Panc1 (cell line): ENCODE results near the gene CD151. TPM values are rescaled to one million over a fixed set of nuclear protein-coding genes. Genes with fewer than 3 reads are reported as not detected.

Experiments used
- ATAC-seq: fragments of 200-7000 bp; cut with Tn5 transposase; 2 replicates; pipeline ENCODE4 v1.9.1; 2020; ENCODE audit warnings: mild to moderate bottlenecking, moderate library complexity
- BruUV-seq: library from RNA; stranded (reverse); fragments of 400-500 nt; replicated peaks from 2 replicates; lab custom pipeline; 2021; lab: Mats Ljungman, UMichigan
- CTCF ChIA-PET: fragments of 300-600 bp; sonication (Branson Sonifier 250); formaldehyde crosslinking; loops from one replicate; lab custom pipeline; 2022; ENCODE audit warnings: antibody characterized with exemption; lab: Charles Lee
- POLR2A ChIA-PET: fragments of 300-600 bp; sonication (Branson Sonifier 250); formaldehyde crosslinking; loops from one replicate; lab custom pipeline; 2022; ENCODE audit warnings: antibody characterized with exemption; lab: Charles Lee
- DNase-seq: peaks from one replicate; pipeline ENCODE4 v3.0.0-alpha.2; 2010; ENCODE audit warnings: low read depth, low spot score
- H3K27ac ChIP-seq: 2 replicates; pipeline ENCODE4 v1.5.1; 2011; ENCODE audit warnings: mild to moderate bottlenecking, low read length, inconsistent platforms
- H3K27me3 ChIP-seq: fragments of 200-500 bp; sonication (Bioruptor generic); 2 replicates; pipeline ENCODE4 v1.6.0; 2014; ENCODE audit warnings: low read length, inconsistent platforms; ENCODE audit not compliant: control insufficient read depth, insufficient read depth
- H3K36me3 ChIP-seq: fragments of 200-500 bp; sonication (Bioruptor generic); 2 replicates; pipeline ENCODE4 v1.5.1; 2014; ENCODE audit warnings: inconsistent platforms, mild to moderate bottlenecking, low read length, moderate library complexity; ENCODE audit not compliant: control insufficient read depth, insufficient read depth
- H3K4me1 ChIP-seq: 2 replicates; pipeline ENCODE4 v1.5.1; 2011; ENCODE audit warnings: inconsistent platforms, mild to moderate bottlenecking, low read length, moderate library complexity; ENCODE audit not compliant: control insufficient read depth, insufficient read depth
- H3K4me3 ChIP-seq, 2 experiments: 2 replicates each; pipeline ENCODE4 v1.5.1; 2011 to 2012; ENCODE audit warnings: low read depth in 2 of 2, low read length in 2 of 2, mild to moderate bottlenecking in 2 of 2, inconsistent platforms in 1 of 2, moderate library complexity in 1 of 2
- H3K9me3 ChIP-seq: fragments of 200-500 bp; sonication (Bioruptor generic); 2 replicates; pipeline ENCODE4 v1.5.1; 2014; ENCODE audit warnings: low read depth, mild to moderate bottlenecking, inconsistent platforms, low read length, moderate library complexity; ENCODE audit not compliant: control insufficient read depth, insufficient read depth
- CTCF ChIP-seq: fragments of 450-650 bp; IDR thresholded peaks from 2 replicates; pipeline ENCODE4 v1.5.1; 2017; ENCODE audit warnings: mild to moderate bottlenecking
- POLR2AphosphoS5 ChIP-seq: IDR thresholded peaks from 2 replicates; pipeline ENCODE4 v1.6.1; 2012; ENCODE audit warnings: mild to moderate bottlenecking, low read depth, low read length, moderate library complexity
- REST ChIP-seq, 2 experiments: IDR thresholded peaks; 2 replicates each; pipeline ENCODE4 v1.6.1; 2011 to 2012; ENCODE audit warnings: low read depth in 2 of 2, control low read depth in 1 of 2, low read length in 1 of 2, mild to moderate bottlenecking in 1 of 2, moderate library complexity in 1 of 2; ENCODE audit not compliant: insufficient read depth in 1 of 2
- SIN3A ChIP-seq: IDR thresholded peaks from 2 replicates; pipeline ENCODE4 v1.6.1; 2012; ENCODE audit warnings: low read depth, mild to moderate bottlenecking, low read length, moderate library complexity, borderline replicate concordance; ENCODE audit not compliant: insufficient read depth
- TCF7L2 ChIP-seq: IDR thresholded peaks from 2 replicates; pipeline ENCODE4 v1.6.1; 2011; ENCODE audit warnings: mild to moderate bottlenecking, low read depth, low read length, inconsistent platforms
- in situ Hi-C: cut with HindIII; loops from 2 replicates; pipeline ENCODE4 v1.10.0; 2016; ENCODE audit warnings: low sequenced_read_pairs, low pct_unique_long_range_greater_than_20kb
- intact Hi-C: fragments of 100-400 bp; cut with micrococcal nuclease; formaldehyde crosslinking; loops from one replicate; pipeline ENCODE4 v1.10.0; 2022; ENCODE audit not compliant: unreplicated experiment
- total RNA-seq: library from RNA; stranded (reverse); gene quantifications from one replicate; pipeline ENCODE4 v1.2.1, GENCODE V29; 2021; ENCODE audit not compliant: unreplicated experiment

Gene CD151
- total RNA-seq, 1 experiment from 2014 or later = 680 TPM

- intact Hi-C loops = no loop called here
- no peak overlapping the region for H3K4me3 ChIP-seq
- H3K9me3 ChIP-seq = no peaks in the 10 kb centered on the region
- in situ Hi-C loops = no loop called here
- H3K36me3 ChIP-seq = no peaks in the 10 kb centered on the region
- H3K27ac ChIP-seq = no peak overlapping the region
- ATAC-seq = no peak
- H3K4me1 ChIP-seq = 0 out of 2 replicates have a peak, but pooled peaks cover 3% of the 10 kb centered on the region
- no TSS peak for BruUV-seq
- DNase-seq = no peak
- TF ChIP-seq POLR2AphosphoS5 (no peak), TCF7L2 (no peak), REST (IDR thresholded peaks at IDR 0.05; ENCODE audit: insufficient read depth in 1 of 2, low read depth in 2 of 2, low read length in 1 of 2) (no peak), SIN3A (no peak), CTCF (no peak)
- POLR2A ChIA-PET = no interaction called here
- CTCF ChIA-PET = no interaction called here
- no peaks in the 10 kb centered on the region for H3K27me3 ChIP-seq
Measured at GRCh38 chr11:875203-875602, 42.5 kb downstream of the CD151 start.

- BruUV-seq = no TSS peak
- Histone ChIP-seq H3K4me3 (no peak overlapping the region), H3K27me3 (no peaks in the 10 kb centered on the region), H3K4me1 (0 out of 2 replicates have a peak, but pooled peaks cover 3% of the 10 kb centered on the region), H3K27ac (no peak overlapping the region), H3K9me3 (no peaks in the 10 kb centered on the region), H3K36me3 (no peaks in the 10 kb centered on the region)
- DNase-seq (no peak), ATAC-seq (no peak)
- intact Hi-C loops = no loop called here
- in situ Hi-C loops = no loop called here
- ChIA-PET CTCF (no interaction called here), POLR2A (no interaction called here)
- TF ChIP-seq POLR2AphosphoS5 (no peak), SIN3A (no peak), REST (IDR thresholded peaks at IDR 0.05; ENCODE audit: insufficient read depth in 1 of 2, low read depth in 2 of 2, low read length in 1 of 2) (no peak), CTCF (no peak), TCF7L2 (no peak)
Measured at GRCh38 chr11:875769-876301, 43.1 kb downstream of the CD151 start.
